Endothelial cell (in vitro differentiated cells): ENCODE measurements around the gene ZNF385B. TPM values are rescaled to one million over a fixed set of nuclear protein-coding genes. Genes with fewer than 3 reads are reported as not detected.

Experiments used
- DNase-seq: peaks from one replicate; pipeline ENCODE4 v3.0.0; 2021; ENCODE audit warnings: low spot score
- H3K27ac Mint-ChIP-seq: one replicate; pipeline ENCODE4 v1.8.0; 2021; ENCODE audit warnings: mixed read lengths, inconsistent platforms; ENCODE audit not compliant: unreplicated experiment
- H3K27me3 Mint-ChIP-seq: one replicate; pipeline ENCODE4 v1.8.0; 2021; ENCODE audit warnings: mild to moderate bottlenecking, moderate library complexity, mixed read lengths, inconsistent platforms; ENCODE audit not compliant: unreplicated experiment
- H3K36me3 Mint-ChIP-seq: one replicate; pipeline ENCODE4 v1.8.0; 2021; ENCODE audit warnings: mild to moderate bottlenecking, low read depth, mixed read lengths, inconsistent platforms; ENCODE audit not compliant: unreplicated experiment
- H3K4me1 Mint-ChIP-seq: one replicate; pipeline ENCODE4 v1.8.0; 2021; ENCODE audit warnings: mild to moderate bottlenecking, mixed read lengths, inconsistent platforms; ENCODE audit not compliant: unreplicated experiment
- H3K4me3 Mint-ChIP-seq: one replicate; pipeline ENCODE4 v1.8.0; 2021; ENCODE audit warnings: mild to moderate bottlenecking, mixed read lengths, inconsistent platforms; ENCODE audit not compliant: unreplicated experiment
- H3K9me3 Mint-ChIP-seq: one replicate; pipeline ENCODE4 v1.8.0; 2021; ENCODE audit warnings: mixed read lengths, inconsistent platforms; ENCODE audit not compliant: unreplicated experiment
- total RNA-seq: library from RNA; stranded (reverse); fragmentation: NEBNext Ultra II Directional; extraction: Animal tissue kit (Norgen Biotek cat#: 25700); gene quantifications from one replicate; pipeline ENCODE4 v1.2.1, GENCODE V29; 2021; ENCODE audit not compliant: unreplicated experiment
- TF ChIP-seq, protein P1 (sequence below): fragments of 200-600 bp; sonication (generic); IDR thresholded peaks from one replicate; pipeline ENCODE4 v1.5.0; 2021; ENCODE audit warnings: antibody characterized with exemption; ENCODE audit not compliant: unreplicated experiment

The ZNF385B gene
- total RNA-seq, 1 donor from 2014 or later, result 0.49 TPM

DNA sequence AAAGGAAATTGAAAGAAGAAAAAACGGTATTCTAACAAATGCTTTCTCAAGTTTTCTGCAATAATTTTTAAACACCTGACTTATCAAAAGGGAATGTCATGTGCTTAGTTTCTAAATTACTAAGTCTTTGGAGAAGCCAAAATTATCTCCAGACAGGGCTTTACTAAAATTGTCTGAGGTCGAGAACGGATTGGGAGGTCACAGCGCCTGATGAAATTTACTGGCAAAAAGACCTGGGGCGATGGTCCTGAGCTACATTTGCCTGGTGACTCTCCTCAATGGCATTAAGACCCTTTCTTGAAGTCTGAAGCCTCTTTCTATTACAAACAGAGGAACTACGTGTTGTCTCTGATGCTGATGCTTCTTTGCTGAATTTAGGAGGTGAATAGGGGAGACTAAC lies 305.0 kb downstream of the ZNF385B start:
- Mint-ChIP-seq H3K4me1 (no peaks in the 10 kb centered on the region), H3K36me3 (no peaks in the 10 kb centered on the region), H3K9me3 (no peaks in the 10 kb centered on the region), H3K27ac (no peak overlapping the region), H3K27me3 (no peaks in the 10 kb centered on the region), H3K4me3 (no peak overlapping the region)
- no peak for DNase-seq
- TF ChIP-seq, protein P1, sequence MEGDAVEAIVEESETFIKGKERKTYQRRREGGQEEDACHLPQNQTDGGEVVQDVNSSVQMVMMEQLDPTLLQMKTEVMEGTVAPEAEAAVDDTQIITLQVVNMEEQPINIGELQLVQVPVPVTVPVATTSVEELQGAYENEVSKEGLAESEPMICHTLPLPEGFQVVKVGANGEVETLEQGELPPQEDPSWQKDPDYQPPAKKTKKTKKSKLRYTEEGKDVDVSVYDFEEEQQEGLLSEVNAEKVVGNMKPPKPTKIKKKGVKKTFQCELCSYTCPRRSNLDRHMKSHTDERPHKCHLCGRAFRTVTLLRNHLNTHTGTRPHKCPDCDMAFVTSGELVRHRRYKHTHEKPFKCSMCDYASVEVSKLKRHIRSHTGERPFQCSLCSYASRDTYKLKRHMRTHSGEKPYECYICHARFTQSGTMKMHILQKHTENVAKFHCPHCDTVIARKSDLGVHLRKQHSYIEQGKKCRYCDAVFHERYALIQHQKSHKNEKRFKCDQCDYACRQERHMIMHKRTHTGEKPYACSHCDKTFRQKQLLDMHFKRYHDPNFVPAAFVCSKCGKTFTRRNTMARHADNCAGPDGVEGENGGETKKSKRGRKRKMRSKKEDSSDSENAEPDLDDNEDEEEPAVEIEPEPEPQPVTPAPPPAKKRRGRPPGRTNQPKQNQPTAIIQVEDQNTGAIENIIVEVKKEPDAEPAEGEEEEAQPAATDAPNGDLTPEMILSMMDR, result no peak

DNA sequence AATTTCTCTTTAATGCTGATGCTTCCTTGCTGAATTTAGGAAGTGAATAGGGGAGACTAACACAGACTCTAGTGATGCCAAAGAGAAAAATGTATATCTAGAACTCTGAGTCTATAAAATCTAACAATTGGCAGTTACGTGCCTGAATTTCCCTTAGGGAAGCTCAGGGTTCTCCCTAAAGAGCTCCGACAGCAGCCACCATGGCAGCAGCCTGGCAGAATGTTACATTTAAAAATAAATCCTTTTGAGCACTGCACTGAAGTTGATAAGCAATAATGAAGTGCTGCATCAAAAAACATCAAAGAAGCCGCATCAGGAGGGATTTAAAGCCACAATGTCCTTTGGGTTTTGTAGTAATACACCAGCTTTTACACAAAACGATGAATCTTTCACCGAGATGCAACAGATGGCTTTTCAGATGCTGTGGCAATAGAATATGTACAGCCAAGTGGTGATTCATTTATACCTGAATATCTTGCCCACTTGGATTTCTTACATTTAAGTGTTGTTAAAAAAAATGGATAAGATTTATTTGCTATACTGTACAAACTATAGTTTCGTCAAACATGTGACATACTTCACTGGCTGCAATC lies 305.6 kb downstream of the ZNF385B start:
- Mint-ChIP-seq H3K27ac (no peak overlapping the region), H3K4me3 (no peak overlapping the region), H3K27me3 (no peaks in the 10 kb centered on the region), H3K4me1 (no peaks in the 10 kb centered on the region), H3K36me3 (no peaks in the 10 kb centered on the region), H3K9me3 (no peaks in the 10 kb centered on the region)
- DNase-seq, result no peak
- TF ChIP-seq, protein P1, result no peak

DNA sequence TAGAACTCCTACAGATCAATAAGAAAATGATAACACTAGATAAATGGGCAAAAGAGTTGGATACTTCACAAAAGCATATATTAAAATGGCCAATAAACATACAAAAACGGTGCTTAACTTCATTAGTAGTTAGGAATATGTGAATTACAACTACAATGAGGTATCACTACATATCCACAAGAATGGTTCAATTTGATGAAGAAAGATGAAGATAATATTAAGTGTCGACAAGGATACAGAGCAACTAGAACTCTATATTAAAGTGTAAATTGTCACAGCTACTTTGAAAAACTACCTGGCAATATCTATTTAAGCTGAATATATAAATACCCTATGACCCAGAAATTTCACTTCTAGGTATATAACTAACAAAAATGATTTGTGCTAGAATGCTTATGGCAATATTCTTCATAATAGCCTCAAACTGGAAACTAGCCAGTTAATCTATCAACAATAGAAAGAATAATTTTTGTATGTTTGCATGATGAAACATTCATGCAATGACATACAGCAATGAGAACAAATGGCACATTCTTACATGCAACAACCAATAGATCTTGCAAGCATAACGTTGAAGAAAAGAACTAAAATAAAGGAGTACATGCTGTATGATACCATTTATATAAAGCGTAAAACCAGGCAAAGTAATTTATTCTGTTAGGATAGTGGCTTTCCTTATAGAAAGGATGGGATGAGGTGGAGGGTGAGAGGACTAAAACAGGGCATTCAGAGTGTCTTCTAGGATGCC lies 306.6 kb downstream of the ZNF385B start:
- H3K27me3 Mint-ChIP-seq, result no peaks in the 10 kb centered on the region
- H3K4me1 Mint-ChIP-seq, result no peaks in the 10 kb centered on the region
- DNase-seq, result no peak
- H3K9me3 Mint-ChIP-seq, result no peaks in the 10 kb centered on the region
- no peaks in the 10 kb centered on the region for H3K36me3 Mint-ChIP-seq
- no peak overlapping the region for H3K4me3 Mint-ChIP-seq
- TF ChIP-seq, protein P1, result no peak
- no peak overlapping the region for H3K27ac Mint-ChIP-seq

DNA sequence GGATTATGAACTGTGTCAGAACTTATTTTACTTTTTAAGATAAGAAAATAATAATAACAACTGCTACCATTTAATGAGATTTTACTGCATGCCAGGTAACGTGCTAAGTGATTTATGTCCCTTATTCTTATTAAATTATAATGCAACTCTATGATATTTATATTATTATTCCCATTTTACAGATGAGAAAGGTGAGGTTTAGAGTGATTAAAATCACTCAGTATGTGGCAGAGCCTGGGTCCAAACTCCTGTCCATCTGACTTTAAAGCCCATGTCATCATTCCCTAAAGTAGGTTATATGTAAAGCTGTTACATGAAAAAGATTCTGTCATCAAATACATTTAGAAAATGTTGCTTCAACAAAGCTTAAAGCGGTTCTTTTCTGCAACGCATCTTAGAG lies 308.0 kb downstream of the ZNF385B start:
- Mint-ChIP-seq H3K36me3 (no peaks in the 10 kb centered on the region), H3K4me3 (no peak overlapping the region), H3K27me3 (no peaks in the 10 kb centered on the region), H3K9me3 (no peaks in the 10 kb centered on the region), H3K27ac (no peak overlapping the region), H3K4me1 (no peaks in the 10 kb centered on the region)
- no peak for DNase-seq
- TF ChIP-seq, protein P1, result no peak

DNA sequence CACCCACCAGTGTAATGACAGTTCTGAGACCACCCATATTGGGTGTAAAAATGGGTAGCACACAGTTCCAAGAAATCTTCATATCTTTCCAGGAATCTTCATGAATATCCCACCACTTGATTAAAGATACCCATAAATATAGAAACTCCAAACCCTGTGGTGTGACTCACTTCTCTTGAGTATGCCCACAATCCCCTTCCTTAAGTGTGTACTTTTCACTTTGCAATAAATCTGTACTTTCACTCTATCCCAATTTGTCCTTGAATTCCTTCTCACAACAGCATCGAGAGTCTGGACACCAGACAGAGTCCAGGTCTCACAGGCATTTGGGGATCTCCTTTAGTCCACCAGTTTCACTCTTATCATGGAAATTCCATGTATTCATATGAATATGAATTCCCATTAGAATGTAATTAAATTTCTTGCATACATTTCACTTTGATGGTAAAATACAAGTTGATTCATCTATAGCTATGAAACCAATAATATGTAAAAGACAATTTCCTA lies 309.8 kb downstream of the ZNF385B start:
- DNase-seq, result no peak
- Mint-ChIP-seq H3K27me3 (no peaks in the 10 kb centered on the region), H3K9me3 (no peaks in the 10 kb centered on the region), H3K4me1 (no peaks in the 10 kb centered on the region), H3K27ac (no peak overlapping the region), H3K36me3 (no peaks in the 10 kb centered on the region), H3K4me3 (no peak overlapping the region)
- TF ChIP-seq, protein P1, result no peak
